PC-9 (cell line): ENCODE data around the gene MOB3B.

ENCODE experiments used
- EZH2 ChIP-seq: fragments of 200-600 bp; sonication (generic); IDR thresholded peaks from 2 replicates; pipeline ENCODE4 v1.8.0; 2017; ENCODE audit warnings: antibody characterized with exemption, low read depth
- TF ChIP-seq, protein P1 (sequence below): fragments of 200-600 bp; sonication (generic); conservative IDR thresholded peaks from 2 replicates; pipeline ENCODE4 v1.6.1; 2017; ENCODE audit warnings: mixed run types, antibody characterized with exemption, mild to moderate bottlenecking, moderate library complexity

DNA sequence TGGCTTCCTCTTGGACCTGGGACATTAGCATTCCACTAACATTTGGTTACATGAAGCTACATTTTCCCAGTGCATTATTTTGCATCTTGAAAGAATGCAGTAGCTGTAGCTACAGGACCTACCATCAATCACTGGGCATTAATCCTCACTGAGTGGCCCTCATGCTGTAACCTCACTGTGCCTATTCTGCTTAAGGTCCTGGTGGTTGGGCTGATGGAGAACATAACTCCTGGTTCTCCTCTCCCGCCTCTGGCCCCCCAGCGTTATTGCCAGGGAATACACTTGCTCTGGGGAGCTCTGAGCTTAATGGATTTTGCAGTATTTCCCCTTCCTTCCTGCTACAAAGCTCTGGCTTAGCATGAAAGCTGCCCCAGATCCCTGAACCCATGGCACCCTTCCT, 121.1 kb downstream of the MOB3B start:
- TF ChIP-seq, protein P1, sequence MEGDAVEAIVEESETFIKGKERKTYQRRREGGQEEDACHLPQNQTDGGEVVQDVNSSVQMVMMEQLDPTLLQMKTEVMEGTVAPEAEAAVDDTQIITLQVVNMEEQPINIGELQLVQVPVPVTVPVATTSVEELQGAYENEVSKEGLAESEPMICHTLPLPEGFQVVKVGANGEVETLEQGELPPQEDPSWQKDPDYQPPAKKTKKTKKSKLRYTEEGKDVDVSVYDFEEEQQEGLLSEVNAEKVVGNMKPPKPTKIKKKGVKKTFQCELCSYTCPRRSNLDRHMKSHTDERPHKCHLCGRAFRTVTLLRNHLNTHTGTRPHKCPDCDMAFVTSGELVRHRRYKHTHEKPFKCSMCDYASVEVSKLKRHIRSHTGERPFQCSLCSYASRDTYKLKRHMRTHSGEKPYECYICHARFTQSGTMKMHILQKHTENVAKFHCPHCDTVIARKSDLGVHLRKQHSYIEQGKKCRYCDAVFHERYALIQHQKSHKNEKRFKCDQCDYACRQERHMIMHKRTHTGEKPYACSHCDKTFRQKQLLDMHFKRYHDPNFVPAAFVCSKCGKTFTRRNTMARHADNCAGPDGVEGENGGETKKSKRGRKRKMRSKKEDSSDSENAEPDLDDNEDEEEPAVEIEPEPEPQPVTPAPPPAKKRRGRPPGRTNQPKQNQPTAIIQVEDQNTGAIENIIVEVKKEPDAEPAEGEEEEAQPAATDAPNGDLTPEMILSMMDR, result no peak
- no peak for TF ChIP-seq EZH2
